Spleen (tissue), 7 donors: Measurements from ENCODE around the gene PHRF1.

ENCODE experiments used
- POLR2A ChIP-seq, 3 donors: fragments of 450-650 bp; IDR thresholded peaks; one replicate each; pipeline ENCODE4 v1.5.1; 2017; ENCODE audit warnings: antibody characterized with exemption in 3 of 3, mild to moderate bottlenecking in 1 of 3
- POLR2AphosphoS5 ChIP-seq, 3 donors: sonication (generic); formaldehyde crosslinking; IDR thresholded peaks; one replicate each; pipeline ENCODE4 v1.5.1; 2017; ENCODE audit warnings: antibody characterized with exemption in 3 of 3
- TF ChIP-seq, protein P1 (sequence below), 11 experiments: fragments of 200-600 bp in 7 of 11; fragments of 450-650 bp in 4 of 11; sonication (generic) in 4 of 11; IDR thresholded peaks in 8 of 11; conservative IDR thresholded peaks in 3 of 11; 1 replicate in 7 of 11; 2 replicates in 4 of 11; pipeline versions ENCODE4 v1.4.0 to v1.8.0; 2016 to 2021; ENCODE audit warnings: antibody characterized with exemption in 11 of 11, inconsistent platforms in 4 of 11, mild to moderate bottlenecking in 1 of 11
- donor health status: DM: no; HTN: no; CAD: no; lungs with moderate emphysema.
- donor health status: DM: no; HTN: no; CAD: no.
- donor health status: DM: no; HTN: no; CAD: no.

DNA sequence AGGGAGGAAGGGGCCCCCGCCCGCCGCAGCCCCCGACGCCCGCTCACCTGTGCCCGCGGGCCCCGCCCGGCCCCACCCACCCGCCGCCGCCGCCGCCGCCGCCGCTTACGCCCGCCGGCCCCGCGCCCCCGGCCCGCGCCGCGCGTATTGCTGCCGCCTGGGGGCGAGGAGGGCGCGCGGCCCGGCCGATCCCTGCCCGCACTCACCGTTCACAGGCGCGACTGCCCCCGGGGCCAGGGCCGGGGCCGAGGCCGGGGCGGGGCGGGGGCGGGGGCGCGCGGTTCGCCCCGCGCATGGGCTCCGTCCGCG, 41.1 kb upstream of the PHRF1 start:
- no peak for TF ChIP-seq POLR2A (IDR thresholded peaks at IDR 0.05)
- TF ChIP-seq, protein P1, sequence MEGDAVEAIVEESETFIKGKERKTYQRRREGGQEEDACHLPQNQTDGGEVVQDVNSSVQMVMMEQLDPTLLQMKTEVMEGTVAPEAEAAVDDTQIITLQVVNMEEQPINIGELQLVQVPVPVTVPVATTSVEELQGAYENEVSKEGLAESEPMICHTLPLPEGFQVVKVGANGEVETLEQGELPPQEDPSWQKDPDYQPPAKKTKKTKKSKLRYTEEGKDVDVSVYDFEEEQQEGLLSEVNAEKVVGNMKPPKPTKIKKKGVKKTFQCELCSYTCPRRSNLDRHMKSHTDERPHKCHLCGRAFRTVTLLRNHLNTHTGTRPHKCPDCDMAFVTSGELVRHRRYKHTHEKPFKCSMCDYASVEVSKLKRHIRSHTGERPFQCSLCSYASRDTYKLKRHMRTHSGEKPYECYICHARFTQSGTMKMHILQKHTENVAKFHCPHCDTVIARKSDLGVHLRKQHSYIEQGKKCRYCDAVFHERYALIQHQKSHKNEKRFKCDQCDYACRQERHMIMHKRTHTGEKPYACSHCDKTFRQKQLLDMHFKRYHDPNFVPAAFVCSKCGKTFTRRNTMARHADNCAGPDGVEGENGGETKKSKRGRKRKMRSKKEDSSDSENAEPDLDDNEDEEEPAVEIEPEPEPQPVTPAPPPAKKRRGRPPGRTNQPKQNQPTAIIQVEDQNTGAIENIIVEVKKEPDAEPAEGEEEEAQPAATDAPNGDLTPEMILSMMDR (IDR thresholded peaks at IDR 0.05 in 8 of 11, conservative IDR thresholded peaks at IDR 0.05 in 3 of 11), result no peak
- TF ChIP-seq POLR2AphosphoS5 (IDR thresholded peaks at IDR 0.05), result no peak
